GM19043 (cell line): ENCODE data around the gene TMEM198.

Source experiments
- ATAC-seq: cut with Tn5 transposase; IDR thresholded peaks from one replicate; pipeline ENCODE4 v1.9.1; 2021; ENCODE audit warnings: low read depth; ENCODE audit not compliant: unreplicated experiment

The TMEM198 gene

GRCh38 chr2:219542931-219543595 is 765 bp upstream of the TMEM198 start:
- peak; percentile 28 for ATAC-seq

- ATAC-seq: no peak
Observed at GRCh38 chr2:219544567-219544966, 739 bp downstream of the TMEM198 start.

- no peak for ATAC-seq
Observed at GRCh38 chr2:219545295-219545942, 1.6 kb downstream of the TMEM198 start.

GRCh38 chr2:219545943-219546352 is 2.1 kb downstream of the TMEM198 start:
- ATAC-seq: no peak

- ATAC-seq: no peak
Observed at GRCh38 chr2:219547621-219548020, 3.8 kb downstream of the TMEM198 start.

GRCh38 chr2:219548990-219549389 is 5.2 kb downstream of the TMEM198 start:
- no peak for ATAC-seq

- no peak for ATAC-seq
Observed at GRCh38 chr2:219549619-219550018, 5.8 kb downstream of the TMEM198 start.

GRCh38 chr2:219551441-219552381 is 7.9 kb downstream of the TMEM198 start:
- peak; percentile 19 for ATAC-seq

- peak; percentile 90 for ATAC-seq
Observed at GRCh38 chr2:219552382-219553167, 8.7 kb downstream of the TMEM198 start.

- ATAC-seq: no peak
Observed at GRCh38 chr2:219553168-219553417, 9.3 kb downstream of the TMEM198 start.

- ATAC-seq: no peak
Observed at GRCh38 chr2:219553463-219553963, 9.7 kb downstream of the TMEM198 start.

GRCh38 chr2:219554350-219554749 is 10.5 kb downstream of the TMEM198 start:
- ATAC-seq: no peak

GRCh38 chr2:219555956-219556355 is 12.1 kb downstream of the TMEM198 start:
- no peak for ATAC-seq

- ATAC-seq: no peak
Observed at GRCh38 chr2:219556413-219556812, 12.6 kb downstream of the TMEM198 start.

- ATAC-seq: no peak
Observed at GRCh38 chr2:219557320-219557719, 13.5 kb downstream of the TMEM198 start.

GRCh38 chr2:219557791-219558785 is 14.3 kb downstream of the TMEM198 start:
- ATAC-seq: no peak

GRCh38 chr2:219559156-219559915 is 15.5 kb downstream of the TMEM198 start:
- no peak for ATAC-seq

GRCh38 chr2:219560037-219560892 is 16.4 kb downstream of the TMEM198 start:
- ATAC-seq: peak; percentile 48
